AG10803 (cell line): ENCODE data around the gene PTPA.
"Not testable (repeated sequence)": the region's sequence is repeated elsewhere in the genome, so short reads cannot be mapped to it uniquely, and the experiment has no call there.

Experiments used
- DNase-seq: peaks from one replicate; pipeline ENCODE4 v3.0.0; 2010; ENCODE audit warnings: low read depth
- H3K4me3 ChIP-seq: 2 replicates; pipeline ENCODE4 v1.5.1; 2011; ENCODE audit warnings: mild to moderate bottlenecking, low read length, control low read depth
- CTCF ChIP-seq: conservative IDR thresholded peaks from 2 replicates; pipeline ENCODE4 v1.5.1; 2011; ENCODE audit warnings: mild to moderate bottlenecking, low read length, control low read depth, inconsistent platforms

Gene PTPA

GRCh38 chr9:129109537-129109903, 1.7 kb upstream of the PTPA start:
- H3K4me3 ChIP-seq, result peak overlapping the region; percentile 77
- TF ChIP-seq CTCF, result no peak
- DNase-seq, result peak; percentile 58

- DNase-seq, result peak; percentile 48
- peak overlapping the region; percentile 77 for H3K4me3 ChIP-seq
- TF ChIP-seq CTCF, result no peak
Observed at GRCh38 chr9:129109952-129110739, 1.1 kb upstream of the PTPA start.

- peak overlapping the region; percentile 85 for H3K4me3 ChIP-seq
- TF ChIP-seq CTCF, result no peak
- DNase-seq, result peak; percentile 48
Observed at GRCh38 chr9:129111528-129112151, 425 bp downstream of the PTPA start.

- H3K4me3 ChIP-seq, result peak overlapping the region; percentile 85
- DNase-seq, result not testable (repeated sequence)
Observed at GRCh38 chr9:129112526-129112925, 1.3 kb downstream of the PTPA start.

- no peak for DNase-seq
- H3K4me3 ChIP-seq, result no peak overlapping the region
- no peak for TF ChIP-seq CTCF
Observed at GRCh38 chr9:129113645-129114304, 2.6 kb downstream of the PTPA start.

GRCh38 chr9:129118799-129119198, 7.6 kb downstream of the PTPA start:
- no peak for TF ChIP-seq CTCF
- DNase-seq, result no peak
- H3K4me3 ChIP-seq, result no peak overlapping the region

- no peak for TF ChIP-seq CTCF
- DNase-seq, result peak; percentile 68
Observed at GRCh38 chr9:129121483-129121882, 10.3 kb downstream of the PTPA start.

More at GRCh38 chr9:129121483-129121882, 10.3 kb downstream of the PTPA start:
- no peak overlapping the region for H3K4me3 ChIP-seq
